Right lobe of liver (tissue), 4 donors: ENCODE results near the gene AIFM1.

ENCODE experiments used
- POLR2A ChIP-seq: fragments of 450-650 bp; IDR thresholded peaks from one replicate; pipeline ENCODE4 v1.6.1; 2017; ENCODE audit warnings: antibody characterized with exemption, mild to moderate bottlenecking
- TF ChIP-seq, protein P1 (sequence below), 4 donors: fragments of 200-600 bp in 3 of 4; fragments of 450-650 bp in 1 of 4; IDR thresholded peaks; one replicate each; pipeline versions ENCODE4 v1.5.1 to v1.8.0; 2016 to 2022; ENCODE audit warnings: antibody characterized with exemption in 4 of 4, mild to moderate bottlenecking in 2 of 4
- donor health status: DM: no; HTN: no; CAD: no.
- donor health status: DM: no; HTN: no; CAD: no.
- donor health status: DM: no; HTN: yes; CAD: no.

- TF ChIP-seq, protein P1, sequence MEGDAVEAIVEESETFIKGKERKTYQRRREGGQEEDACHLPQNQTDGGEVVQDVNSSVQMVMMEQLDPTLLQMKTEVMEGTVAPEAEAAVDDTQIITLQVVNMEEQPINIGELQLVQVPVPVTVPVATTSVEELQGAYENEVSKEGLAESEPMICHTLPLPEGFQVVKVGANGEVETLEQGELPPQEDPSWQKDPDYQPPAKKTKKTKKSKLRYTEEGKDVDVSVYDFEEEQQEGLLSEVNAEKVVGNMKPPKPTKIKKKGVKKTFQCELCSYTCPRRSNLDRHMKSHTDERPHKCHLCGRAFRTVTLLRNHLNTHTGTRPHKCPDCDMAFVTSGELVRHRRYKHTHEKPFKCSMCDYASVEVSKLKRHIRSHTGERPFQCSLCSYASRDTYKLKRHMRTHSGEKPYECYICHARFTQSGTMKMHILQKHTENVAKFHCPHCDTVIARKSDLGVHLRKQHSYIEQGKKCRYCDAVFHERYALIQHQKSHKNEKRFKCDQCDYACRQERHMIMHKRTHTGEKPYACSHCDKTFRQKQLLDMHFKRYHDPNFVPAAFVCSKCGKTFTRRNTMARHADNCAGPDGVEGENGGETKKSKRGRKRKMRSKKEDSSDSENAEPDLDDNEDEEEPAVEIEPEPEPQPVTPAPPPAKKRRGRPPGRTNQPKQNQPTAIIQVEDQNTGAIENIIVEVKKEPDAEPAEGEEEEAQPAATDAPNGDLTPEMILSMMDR (IDR thresholded peaks at IDR 0.05) = no peak
- no peak for TF ChIP-seq POLR2A
Measured at GRCh38 chrX:130085551-130086446, 79.8 kb downstream of the AIFM1 start.
